Lower lobe of right lung (tissue), 2 donors: ENCODE data around the gene APLF. TPM values are rescaled to one million over a fixed set of nuclear protein-coding genes. Genes with fewer than 3 reads are reported as not detected.

Experiments used
- ATAC-seq, 2 donors: fragments of 200-7000 bp; cut with Tn5 transposase; one replicate each; pipeline ENCODE4 v1.9.1; 2020 to 2022; ENCODE audit warnings: mild to moderate bottlenecking in 2 of 2, moderate library complexity in 2 of 2
- DNase-seq: peaks from one replicate; pipeline ENCODE4 v3.0.0-alpha.2; 2020
- H3K27ac ChIP-seq: fragments of 200-600 bp; one replicate; pipeline ENCODE4 v1.8.0; 2022
- H3K27me3 ChIP-seq: fragments of 200-600 bp; one replicate; pipeline ENCODE4 v1.8.0; 2022; ENCODE audit warnings: low read depth
- H3K36me3 ChIP-seq: fragments of 200-600 bp; one replicate; pipeline ENCODE4 v1.8.0; 2022; ENCODE audit warnings: mild to moderate bottlenecking
- H3K4me1 ChIP-seq: fragments of 200-600 bp; one replicate; pipeline ENCODE4 v1.8.0; 2022
- H3K4me3 ChIP-seq: fragments of 200-600 bp; one replicate; pipeline ENCODE4 v1.8.0; 2022; ENCODE audit warnings: mild to moderate bottlenecking
- H3K9me3 ChIP-seq: fragments of 200-600 bp; one replicate; pipeline ENCODE4 v1.8.0; 2022
- CTCF ChIP-seq: fragments of 200-600 bp; IDR thresholded peaks from one replicate; pipeline ENCODE4 v1.8.0; 2022; ENCODE audit warnings: antibody characterized with exemption, mild to moderate bottlenecking
- intact Hi-C: fragments of 100-400 bp; cut with DNase I; formaldehyde crosslinking; loops from one replicate; pipeline ENCODE4 v1.11.0; 2022
- long read RNA-seq: library from polyadenylated mRNA; unstranded; transcript quantifications from one replicate; pipeline ENCODE4 v2.0.0, GENCODE V29; 2021
- total RNA-seq: library from RNA; stranded (reverse); fragmentation: NEBNext Ultra II Directional; extraction: Animal tissue kit (Norgen Biotek cat#: 25700); gene quantifications from one replicate; pipeline ENCODE4 v1.2.1, GENCODE V29; 2021
- donor health status: DM: no; HTN: yes; CAD: no; lungs with severe emphysema.

The APLF gene, protein sequence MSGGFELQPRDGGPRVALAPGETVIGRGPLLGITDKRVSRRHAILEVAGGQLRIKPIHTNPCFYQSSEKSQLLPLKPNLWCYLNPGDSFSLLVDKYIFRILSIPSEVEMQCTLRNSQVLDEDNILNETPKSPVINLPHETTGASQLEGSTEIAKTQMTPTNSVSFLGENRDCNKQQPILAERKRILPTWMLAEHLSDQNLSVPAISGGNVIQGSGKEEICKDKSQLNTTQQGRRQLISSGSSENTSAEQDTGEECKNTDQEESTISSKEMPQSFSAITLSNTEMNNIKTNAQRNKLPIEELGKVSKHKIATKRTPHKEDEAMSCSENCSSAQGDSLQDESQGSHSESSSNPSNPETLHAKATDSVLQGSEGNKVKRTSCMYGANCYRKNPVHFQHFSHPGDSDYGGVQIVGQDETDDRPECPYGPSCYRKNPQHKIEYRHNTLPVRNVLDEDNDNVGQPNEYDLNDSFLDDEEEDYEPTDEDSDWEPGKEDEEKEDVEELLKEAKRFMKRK
- total RNA-seq = 5.8 TPM
- long read RNA-seq, partial matches to known transcripts = 0 of 4 reads
- long read RNA-seq, other reads (novel, unspliced or antisense) = 2 of 4 reads

GRCh38 chr2:68467077-68467960, at the start of gene APLF, which contains the start of gene FBXO48:
Gene APLF, plus strand, starts transcription at chr2:68467585. Its CDS starts 147 bp downstream, at chr2:68467732.
Gene FBXO48, minus strand, starts transcription at chr2:68467294. Its CDS starts 2,149 bp downstream, at chr2:68465145.
- DNase-seq = peak; percentile 99
- Histone ChIP-seq H3K27ac (peak within 1 kb of the TSS; percentile 88), H3K4me1 (peaks cover 20% of the 10 kb centered on the region), H3K27me3 (no peaks in the 10 kb centered on the region), H3K4me3 (peak within 1 kb of the TSS; percentile 85), H3K9me3 (no peaks in the 10 kb centered on the region), H3K36me3 (no peaks in the 10 kb centered on the region)
- no peak for TF ChIP-seq CTCF
- intact Hi-C loops = loop anchor here (10.0 kb wide), 1 partner anchor 127 kb away; no protein-coding TSS in a partner anchor
- ATAC-seq = peak; percentile 99

DNA sequence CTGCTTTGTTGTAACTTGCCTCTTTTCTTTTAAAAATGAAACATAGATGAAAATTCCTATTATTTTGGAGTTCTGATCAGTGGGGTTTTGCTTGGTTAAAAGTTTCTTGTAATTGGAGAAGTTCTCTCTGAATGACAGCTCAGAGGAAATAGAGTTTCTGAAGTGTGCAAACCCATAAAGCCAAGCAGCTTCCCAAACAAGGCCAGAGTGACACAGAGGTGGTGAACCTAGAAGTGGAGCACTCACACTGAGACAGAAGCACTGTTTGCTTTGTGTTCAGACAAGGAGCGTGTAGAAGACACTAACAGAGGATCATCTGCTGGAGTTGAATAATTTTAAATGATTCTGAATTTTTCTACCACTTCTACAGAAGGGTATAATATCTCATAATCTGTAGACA, 49.5 kb upstream of the APLF start:
- DNase-seq (no peak), ATAC-seq (no peak)
- intact Hi-C loops = no loop called here
- H3K4me1 ChIP-seq = no peaks in the 10 kb centered on the region
- no peaks in the 10 kb centered on the region for H3K27me3 ChIP-seq
- H3K36me3 ChIP-seq = no peaks in the 10 kb centered on the region
- no peak overlapping the region for H3K4me3 ChIP-seq
- no peak for TF ChIP-seq CTCF
- H3K27ac ChIP-seq = no peak overlapping the region
- H3K9me3 ChIP-seq = no peaks in the 10 kb centered on the region

DNA sequence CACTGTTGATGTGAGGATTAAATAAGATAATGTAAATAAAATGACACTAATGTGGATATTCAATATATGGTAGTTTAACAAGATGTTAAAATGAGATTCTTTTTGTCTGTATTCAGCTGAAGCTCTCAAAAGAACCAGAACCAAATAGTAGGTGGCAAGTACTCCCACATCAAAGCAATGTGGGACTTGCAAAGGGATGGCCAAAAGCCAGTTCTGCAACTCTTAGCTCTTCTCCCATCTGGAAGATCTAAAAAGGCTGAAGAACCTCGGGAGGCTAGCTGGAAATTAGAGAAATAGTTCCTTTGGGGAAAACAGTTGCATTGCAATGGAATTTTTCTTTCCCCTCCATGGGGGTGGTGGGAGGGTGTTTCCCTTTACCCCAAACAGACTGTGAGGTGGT, 49.0 kb upstream of the APLF start:
- no peak overlapping the region for H3K4me3 ChIP-seq
- no peaks in the 10 kb centered on the region for H3K27me3 ChIP-seq
- intact Hi-C loops = no loop called here
- no peak overlapping the region for H3K27ac ChIP-seq
- no peaks in the 10 kb centered on the region for H3K4me1 ChIP-seq
- no peak for TF ChIP-seq CTCF
- no peaks in the 10 kb centered on the region for H3K9me3 ChIP-seq
- DNase-seq (no peak), ATAC-seq (no peak)
- no peaks in the 10 kb centered on the region for H3K36me3 ChIP-seq

GRCh38 chr2:68418855-68419254, 48.5 kb upstream of the APLF start:
- H3K9me3 ChIP-seq = no peaks in the 10 kb centered on the region
- TF ChIP-seq CTCF = no peak
- no peak for ATAC-seq
- intact Hi-C loops = no loop called here
- no peak for DNase-seq
- H3K27ac ChIP-seq = no peak overlapping the region
- H3K27me3 ChIP-seq = no peaks in the 10 kb centered on the region
- H3K4me1 ChIP-seq = no peaks in the 10 kb centered on the region
- no peak overlapping the region for H3K4me3 ChIP-seq
- no peaks in the 10 kb centered on the region for H3K36me3 ChIP-seq

- Histone ChIP-seq H3K36me3 (no peaks in the 10 kb centered on the region), H3K4me1 (peaks cover 9% of the 10 kb centered on the region), H3K9me3 (no peaks in the 10 kb centered on the region), H3K4me3 (no peak overlapping the region), H3K27ac (no peak overlapping the region), H3K27me3 (no peaks in the 10 kb centered on the region)
- TF ChIP-seq CTCF = no peak
- no peak for ATAC-seq
- DNase-seq = no peak
- intact Hi-C loops = no loop called here
These were observed 47.0 kb upstream of the APLF start for GRCh38 chr2:68420254-68420910.
